DND-41 (cell line): Measurements from ENCODE around the gene UCKL1.

Experiments
- ATAC-seq: fragments of 200-7000 bp; cut with Tn5 transposase; 3 replicates; pipeline ENCODE4 v1.9.1; 2021; ENCODE audit warnings: low read depth; ENCODE audit not compliant: insufficient read depth
- DNase-seq: peaks from one replicate; pipeline ENCODE4 v3.0.0-alpha.2; 2020
- H2AFZ ChIP-seq: 2 replicates; pipeline ENCODE4 v1.6.0; 2012; ENCODE audit warnings: low read depth, low read length
- H3K27ac ChIP-seq: 2 replicates; pipeline ENCODE4 v1.5.1; 2012; ENCODE audit warnings: low read length, inconsistent platforms
- H3K27me3 ChIP-seq: fragments of 200-600 bp; sonication (generic); 2 replicates; pipeline ENCODE4 v1.6.0; 2012; ENCODE audit warnings: low read length, mild to moderate bottlenecking, inconsistent platforms; ENCODE audit not compliant: insufficient read depth, poor library complexity
- H3K36me3 ChIP-seq: 2 replicates; pipeline ENCODE4 v1.5.1; 2012; ENCODE audit warnings: low read length, inconsistent platforms; ENCODE audit not compliant: insufficient read depth
- H3K4me1 ChIP-seq: 2 replicates; pipeline ENCODE4 v1.5.1; 2012; ENCODE audit warnings: mild to moderate bottlenecking, low read length; ENCODE audit not compliant: insufficient read depth
- H3K4me2 ChIP-seq: 2 replicates; pipeline ENCODE4 v1.6.0; 2012; ENCODE audit warnings: mild to moderate bottlenecking, moderate library complexity, low read length, inconsistent platforms; ENCODE audit not compliant: insufficient read depth
- H3K4me3 ChIP-seq, 2 experiments: fragments of 200-600 bp in 1 of 2; shearing (Covaris generic) in 1 of 2; 2 replicates each; pipeline ENCODE4 v1.5.1; 2012 to 2016; ENCODE audit warnings: inconsistent platforms in 2 of 2, low read length in 2 of 2, mild to moderate bottlenecking in 2 of 2, low read depth in 1 of 2, moderate library complexity in 1 of 2
- H3K79me2 ChIP-seq: 2 replicates; pipeline ENCODE4 v1.6.0; 2012; ENCODE audit warnings: low read length, inconsistent platforms; ENCODE audit not compliant: insufficient read depth
- H3K9ac ChIP-seq: 2 replicates; pipeline ENCODE4 v1.6.0; 2012; ENCODE audit warnings: low read depth, mild to moderate bottlenecking, inconsistent platforms, low read length, moderate library complexity
- H3K9me3 ChIP-seq: 2 replicates; pipeline ENCODE4 v1.5.1; 2012; ENCODE audit warnings: low read length, moderate library complexity, mild to moderate bottlenecking, inconsistent platforms; ENCODE audit not compliant: insufficient read depth, severe bottlenecking
- H4K20me1 ChIP-seq: 2 replicates; pipeline ENCODE4 v1.6.0; 2012; ENCODE audit warnings: low read length; ENCODE audit not compliant: insufficient read depth
- EZH2 ChIP-seq: IDR thresholded peaks from 3 replicates; pipeline ENCODE4 v1.6.1; 2012; ENCODE audit warnings: borderline replicate concordance, low read depth, mild to moderate bottlenecking, moderate library complexity, low read length, inconsistent platforms; ENCODE audit not compliant: severe bottlenecking
- TF ChIP-seq, protein P1 (sequence below): IDR thresholded peaks from 2 replicates; pipeline ENCODE4 v1.5.1; 2012; ENCODE audit warnings: borderline replicate concordance, low read length, moderate library complexity, mild to moderate bottlenecking; ENCODE audit not compliant: poor library complexity, severe bottlenecking; ENCODE audit errors: extremely low read depth

Gene UCKL1

DNA sequence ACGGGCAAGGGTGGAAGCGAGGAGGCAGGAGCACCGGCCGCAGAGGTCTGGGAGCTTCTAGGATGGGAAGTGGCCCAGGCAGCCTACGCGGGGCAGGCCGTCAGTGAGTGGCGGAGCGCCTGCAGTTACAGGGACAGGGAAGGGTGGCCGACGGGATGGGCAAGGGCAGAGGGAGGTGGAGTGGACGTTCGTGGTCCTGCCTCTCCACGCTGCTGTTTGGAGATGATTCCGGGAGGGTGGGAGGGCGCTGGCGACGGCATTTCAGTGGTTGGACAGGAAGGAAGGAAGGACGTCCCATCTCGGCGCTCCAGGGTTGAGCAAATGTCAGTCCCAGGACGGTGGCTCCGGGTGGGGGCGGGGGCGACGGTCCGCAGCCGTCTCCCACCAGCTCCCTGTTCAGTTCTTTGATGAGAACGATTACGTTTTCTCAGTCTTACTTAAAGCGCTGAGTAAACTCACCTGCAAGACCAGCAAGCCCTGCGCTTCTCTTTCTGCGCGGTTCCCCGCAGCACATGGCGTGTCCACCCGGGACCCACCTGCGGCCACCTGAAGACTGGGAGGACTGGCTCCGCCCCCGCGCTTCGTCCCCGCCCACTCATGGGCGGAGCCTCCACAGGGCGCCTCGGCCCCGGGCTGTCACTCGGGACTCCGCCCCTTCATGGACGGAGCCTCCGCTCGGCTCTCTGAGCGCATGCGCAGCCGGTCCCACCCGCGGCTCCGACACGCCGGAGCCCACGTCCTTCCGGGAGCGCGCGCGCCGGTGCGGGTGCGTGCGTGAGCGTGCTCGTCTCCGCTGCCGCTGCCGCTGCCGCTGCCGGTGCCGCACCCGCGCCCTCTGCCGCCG is 61.6 kb downstream of the UCKL1 start, which contains the start of gene DNAJC5:
DNAJC5 (plus strand) TSS at position 769 of the 844 bp plus-strand sequence. CDS start 33,220 bp downstream, outside the sequence.
- Histone ChIP-seq H3K79me2 (peaks cover 43% of the 10 kb centered on the region), H4K20me1 (peaks cover 47% of the 10 kb centered on the region), H3K27ac (peak within 1 kb of the TSS; percentile 62), H3K27me3 (no peaks in the 10 kb centered on the region), H3K36me3 (peaks cover 40% of the 10 kb centered on the region), H2AFZ (peak within 1 kb of the TSS; percentile 68), H3K4me2 (peak within 1 kb of the TSS; percentile 76), H3K4me1 (peaks cover 27% of the 10 kb centered on the region), H3K9me3 (no peaks in the 10 kb centered on the region), H3K9ac (peak within 1 kb of the TSS; percentile 76), H3K4me3 (peak within 1 kb of the TSS; percentile 51 to 60)
- ATAC-seq (peak; percentile 86), DNase-seq (peak; percentile 96)
- TF ChIP-seq, protein P1, sequence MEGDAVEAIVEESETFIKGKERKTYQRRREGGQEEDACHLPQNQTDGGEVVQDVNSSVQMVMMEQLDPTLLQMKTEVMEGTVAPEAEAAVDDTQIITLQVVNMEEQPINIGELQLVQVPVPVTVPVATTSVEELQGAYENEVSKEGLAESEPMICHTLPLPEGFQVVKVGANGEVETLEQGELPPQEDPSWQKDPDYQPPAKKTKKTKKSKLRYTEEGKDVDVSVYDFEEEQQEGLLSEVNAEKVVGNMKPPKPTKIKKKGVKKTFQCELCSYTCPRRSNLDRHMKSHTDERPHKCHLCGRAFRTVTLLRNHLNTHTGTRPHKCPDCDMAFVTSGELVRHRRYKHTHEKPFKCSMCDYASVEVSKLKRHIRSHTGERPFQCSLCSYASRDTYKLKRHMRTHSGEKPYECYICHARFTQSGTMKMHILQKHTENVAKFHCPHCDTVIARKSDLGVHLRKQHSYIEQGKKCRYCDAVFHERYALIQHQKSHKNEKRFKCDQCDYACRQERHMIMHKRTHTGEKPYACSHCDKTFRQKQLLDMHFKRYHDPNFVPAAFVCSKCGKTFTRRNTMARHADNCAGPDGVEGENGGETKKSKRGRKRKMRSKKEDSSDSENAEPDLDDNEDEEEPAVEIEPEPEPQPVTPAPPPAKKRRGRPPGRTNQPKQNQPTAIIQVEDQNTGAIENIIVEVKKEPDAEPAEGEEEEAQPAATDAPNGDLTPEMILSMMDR: no peak
- no peak for TF ChIP-seq EZH2

DNA sequence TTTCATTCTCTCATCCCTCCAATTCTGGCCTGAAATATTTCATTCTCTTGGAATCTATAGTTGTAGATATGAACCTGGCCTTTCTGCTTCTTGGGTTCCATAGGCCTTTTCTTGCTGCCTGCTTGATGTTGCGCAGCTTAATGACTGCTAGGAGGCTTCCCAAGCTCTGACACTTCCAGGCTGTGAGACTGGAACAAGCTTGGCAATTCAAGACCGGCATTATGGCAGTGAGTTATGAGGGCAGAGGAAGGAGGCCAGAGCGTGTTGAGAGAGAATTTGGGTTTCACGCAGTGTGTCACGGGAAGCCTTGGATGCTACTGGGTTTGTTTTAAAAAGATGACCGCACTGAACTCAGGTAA is 62.2 kb downstream of the UCKL1 start:
- no peak overlapping the region for H3K9ac ChIP-seq
- no peak overlapping the region for H3K27ac ChIP-seq
- H3K4me3 ChIP-seq: no peak overlapping the region
- peaks cover 37% of the 10 kb centered on the region for H3K79me2 ChIP-seq
- H3K27me3 ChIP-seq: no peaks in the 10 kb centered on the region
- H4K20me1 ChIP-seq: peaks cover 47% of the 10 kb centered on the region
- no peaks in the 10 kb centered on the region for H3K9me3 ChIP-seq
- DNase-seq (no peak), ATAC-seq (no peak)
- peaks cover 42% of the 10 kb centered on the region for H3K36me3 ChIP-seq
- TF ChIP-seq, protein P1: no peak
- no peak for TF ChIP-seq EZH2
- no peak overlapping the region for H2AFZ ChIP-seq
- peaks cover 27% of the 10 kb centered on the region for H3K4me1 ChIP-seq
- H3K4me2 ChIP-seq: peak overlapping the region; percentile 72; the same call in 1 of the 2 replicates

DNA sequence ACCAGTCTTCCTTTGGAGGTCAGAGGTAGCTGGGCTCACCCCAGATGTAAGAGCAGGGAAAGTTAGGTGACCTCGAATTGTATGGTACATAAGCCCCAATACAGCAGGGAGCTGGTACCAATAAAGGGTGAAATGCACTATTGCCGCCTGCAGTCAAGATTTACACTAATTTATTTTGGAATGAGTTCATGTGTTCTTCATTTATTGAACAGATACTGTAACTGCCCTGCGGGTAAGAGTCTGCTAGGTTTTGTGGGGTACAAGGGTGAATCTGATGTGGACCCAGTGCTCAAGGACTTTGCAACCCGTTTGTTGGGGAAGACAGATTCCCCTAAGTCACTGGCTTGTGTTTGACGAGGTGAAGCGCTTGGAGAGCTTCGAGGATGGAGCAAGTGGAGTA is 63.8 kb downstream of the UCKL1 start:
- H3K9ac ChIP-seq: no peak overlapping the region

More for the DNA sequence above, 63.8 kb downstream of the UCKL1 start:
- Histone ChIP-seq H3K9me3 (no peaks in the 10 kb centered on the region), H3K27me3 (no peaks in the 10 kb centered on the region), H3K27ac (no peak overlapping the region), H3K4me2 (no peak overlapping the region), H2AFZ (no peak overlapping the region), H3K4me3 (no peak overlapping the region), H3K79me2 (peaks cover 21% of the 10 kb centered on the region), H3K4me1 (peaks cover 20% of the 10 kb centered on the region), H3K36me3 (peaks cover 44% of the 10 kb centered on the region), H4K20me1 (peaks cover 36% of the 10 kb centered on the region)
- DNase-seq: no peak
- TF ChIP-seq, protein P1: no peak
- no peak for TF ChIP-seq EZH2
- ATAC-seq: no peak
